Fibroblast of villous mesenchyme (primary cell): Measurements from ENCODE around the gene MGRN1. TPM values are rescaled to one million over a fixed set of nuclear protein-coding genes. Genes with fewer than 3 reads are reported as not detected.

Experiments used
- DNase-seq: peaks from one replicate; pipeline ENCODE4 v3.0.0-alpha.2; 2010; ENCODE audit warnings: low read depth
- H3K4me3 ChIP-seq: 2 replicates; pipeline ENCODE4 v1.5.1; 2011; ENCODE audit warnings: low read depth, mild to moderate bottlenecking, low read length
- CTCF ChIP-seq: IDR thresholded peaks from 2 replicates; pipeline ENCODE4 v1.5.1; 2012; ENCODE audit warnings: low read depth, mild to moderate bottlenecking, low read length; ENCODE audit not compliant: insufficient read depth
- total RNA-seq: library from RNA; depleted of rRNA; stranded (reverse); fragments of >200 nt; gene quantifications from 2 replicates; pipeline ENCODE4 v1.2.3, GENCODE V29; 2012

MGRN1 gene
- total RNA-seq, 1 donor = 43.2 TPM

GRCh38 chr16:4602331-4602730 lies 22.3 kb upstream of the MGRN1 start:
- no peak for DNase-seq
- no peak overlapping the region for H3K4me3 ChIP-seq
- no peak for TF ChIP-seq CTCF

DNA sequence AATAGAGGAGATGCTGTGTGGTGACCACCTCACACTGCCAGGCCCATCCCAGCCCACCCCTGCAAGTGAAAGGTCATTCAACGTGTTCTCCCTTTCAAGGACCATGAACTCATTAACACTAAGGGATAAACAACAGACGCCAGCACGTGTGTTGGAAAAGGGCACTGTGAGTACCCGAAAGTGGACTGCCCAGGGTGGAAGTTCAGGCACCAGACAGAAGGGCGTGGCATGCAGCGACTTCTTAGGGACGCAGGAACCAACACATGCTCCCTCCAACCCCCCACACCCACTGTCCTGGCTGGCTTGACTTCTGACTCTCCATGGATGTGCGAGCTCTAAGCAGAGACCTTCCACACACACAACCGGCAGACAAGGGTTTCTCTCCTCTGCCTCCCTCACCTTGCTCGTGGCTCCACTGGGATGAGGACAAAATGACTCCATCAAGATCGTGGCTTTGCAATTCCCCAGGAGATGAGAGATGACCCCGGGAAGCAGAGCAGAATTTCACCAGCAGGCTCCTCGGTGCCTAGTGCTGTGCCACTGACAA lies 20.9 kb upstream of the MGRN1 start:
- TF ChIP-seq CTCF = no peak
- DNase-seq = no peak
- no peak overlapping the region for H3K4me3 ChIP-seq

GRCh38 chr16:4604401-4604800 lies 20.2 kb upstream of the MGRN1 start:
- DNase-seq = no peak
- no peak overlapping the region for H3K4me3 ChIP-seq
- no peak for TF ChIP-seq CTCF

DNA sequence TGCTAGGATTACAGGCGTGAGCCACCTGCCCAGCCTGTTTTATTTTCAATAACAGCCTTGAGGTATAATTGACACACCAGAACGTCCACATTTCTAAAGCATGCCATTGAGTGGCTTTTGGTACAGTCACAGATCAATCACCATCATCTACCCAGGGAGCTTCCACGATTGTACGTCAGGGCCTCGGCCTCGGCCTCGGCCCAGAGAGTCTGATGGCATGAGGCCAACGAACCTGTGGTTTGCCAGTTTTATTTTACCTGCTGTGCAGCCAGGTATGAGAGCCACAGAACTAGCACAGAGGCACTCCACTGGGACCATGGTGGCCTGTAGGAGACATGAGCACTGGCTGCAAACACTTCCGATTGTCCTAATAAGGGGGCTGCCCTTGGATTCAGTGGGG lies 18.3 kb upstream of the MGRN1 start:
- no peak for DNase-seq
- no peak for TF ChIP-seq CTCF
- H3K4me3 ChIP-seq = no peak overlapping the region

DNA sequence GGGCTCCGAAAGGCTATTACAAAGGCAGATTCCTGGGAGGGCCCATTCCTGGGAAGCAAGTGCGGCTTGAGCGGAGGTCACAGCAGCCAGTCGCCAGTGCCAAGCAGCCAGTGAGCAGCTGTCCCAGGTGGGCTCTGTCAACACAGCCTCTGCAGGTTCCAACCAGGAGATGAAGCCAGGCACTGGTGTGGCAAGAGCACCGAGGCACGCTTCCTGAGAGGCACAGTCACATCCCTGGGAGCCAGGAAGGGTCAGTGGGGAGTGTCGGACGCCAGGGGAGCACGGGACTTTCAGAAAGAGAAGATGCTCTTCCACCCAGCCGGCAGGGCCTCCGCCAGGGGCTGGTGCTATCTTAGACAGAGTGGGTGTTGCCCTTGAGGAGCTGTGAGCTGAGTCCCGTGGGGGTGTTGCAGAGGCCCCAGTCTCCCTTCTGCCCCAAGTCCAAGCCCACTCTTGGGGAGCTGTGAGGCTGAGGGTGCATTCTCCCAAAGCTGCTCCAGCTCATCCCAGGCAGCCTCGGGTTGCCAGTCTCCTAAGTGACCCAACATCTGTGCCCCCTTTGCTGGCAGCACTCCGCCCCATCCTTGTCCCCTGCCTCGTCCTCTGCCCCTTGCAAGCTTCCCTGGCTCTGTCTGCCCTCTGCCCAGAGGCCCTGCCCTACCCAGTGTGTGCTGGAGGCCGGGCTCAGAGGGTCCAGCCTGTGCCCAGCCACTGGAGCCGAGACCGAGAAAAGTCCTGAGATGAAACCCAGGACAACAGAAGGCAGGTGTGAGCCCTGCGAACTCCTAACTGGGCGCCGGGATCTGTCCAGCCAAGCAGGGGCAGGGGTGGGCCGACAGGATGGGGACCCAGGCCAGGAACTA lies 16.6 kb upstream of the MGRN1 start:
- H3K4me3 ChIP-seq = no peak overlapping the region
- DNase-seq = no peak

DNA sequence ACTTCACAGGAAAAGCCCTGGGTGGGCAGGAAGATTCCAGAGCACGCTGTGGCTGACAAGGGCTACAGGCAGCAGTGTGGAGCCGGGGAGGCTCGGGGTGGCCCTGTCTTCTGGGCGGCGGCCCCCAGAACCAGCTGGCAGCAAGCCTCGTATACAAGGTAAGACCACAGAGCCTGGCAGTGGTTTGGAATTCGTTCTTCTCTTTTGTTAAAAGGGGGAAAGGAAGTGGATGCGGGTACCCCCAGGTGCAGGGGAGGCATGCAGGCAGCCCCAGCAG lies 16.0 kb upstream of the MGRN1 start:
- no peak for TF ChIP-seq CTCF
- no peak for DNase-seq
- H3K4me3 ChIP-seq = no peak overlapping the region

More for the DNA sequence above, 16.6 kb upstream of the MGRN1 start:
- no peak for TF ChIP-seq CTCF
